Liver (tissue), 3 donors: ENCODE results near the gene TTYH2.

Experiments
- ATF3 ChIP-seq: IDR thresholded peaks from 2 replicates; pipeline ENCODE4 v1.6.1; 2016; ENCODE audit warnings: antibody characterized with exemption
- CTCF ChIP-seq: fragments of 150-350 bp; IDR thresholded peaks from 2 replicates; pipeline ENCODE4 v1.5.1; 2017; ENCODE audit warnings: improper control_type of control experiment, low read depth, low read length; ENCODE audit not compliant: missing input control
- HNF4G ChIP-seq: IDR thresholded peaks from 2 replicates; pipeline ENCODE4 v1.6.1; 2016; ENCODE audit warnings: antibody characterized with exemption
- RAD21 ChIP-seq, 2 donors: IDR thresholded peaks; 2 replicates each; pipeline ENCODE4 v1.6.1; 2016; ENCODE audit warnings: antibody characterized with exemption in 2 of 2, mild to moderate bottlenecking in 2 of 2
- TAF1 ChIP-seq: conservative IDR thresholded peaks from 2 replicates; pipeline ENCODE4 v1.6.1; 2016; ENCODE audit warnings: antibody characterized with exemption, mild to moderate bottlenecking
- donor health status: healthy.
- donor health status: healthy.

- TF ChIP-seq CTCF: no peak
- TF ChIP-seq HNF4G: no peak
- no peak for TF ChIP-seq ATF3
- no peak for TF ChIP-seq RAD21 (IDR thresholded peaks at IDR 0.05)
- no peak for TF ChIP-seq TAF1
Measured at GRCh38 chr17:74226252-74226651, 12.9 kb downstream of the TTYH2 start.
